PC-3 (cell line): ENCODE data around the gene MANF. TPM values are rescaled to one million over a fixed set of nuclear protein-coding genes. Genes with fewer than 3 reads are reported as not detected.

Source experiments
- ATAC-seq: fragments of 200-7000 bp; cut with Tn5 transposase; 2 replicates; pipeline ENCODE4 v1.9.1; 2020; ENCODE audit warnings: mild to moderate bottlenecking, moderate library complexity
- BruUV-seq: library from RNA; stranded (reverse); fragments of 400-500 nt; replicated peaks from 2 replicates; lab custom pipeline; 2021; lab: Mats Ljungman, UMichigan
- CTCF ChIA-PET: fragments of 300-600 bp; sonication (Branson Sonifier 250); formaldehyde crosslinking; loops from one replicate; lab custom pipeline; 2022; ENCODE audit warnings: antibody characterized with exemption; lab: Charles Lee
- POLR2A ChIA-PET: fragments of 300-600 bp; sonication (Branson Sonifier 250); formaldehyde crosslinking; loops from one replicate; lab custom pipeline; 2022; ENCODE audit warnings: antibody characterized with exemption; ENCODE audit not compliant: unreplicated experiment; lab: Charles Lee
- DNase-seq: peaks from one replicate; pipeline ENCODE4 v3.0.0-alpha.2; 2015
- H2AFZ ChIP-seq: fragments of 300-600 bp; sonication (generic); 2 replicates; pipeline ENCODE4 v1.6.0; 2016; ENCODE audit warnings: antibody characterized with exemption, low read length
- H3F3A ChIP-seq: fragments of 300-600 bp; sonication (generic); one replicate; pipeline ENCODE4 v1.6.0; 2017; ENCODE audit warnings: antibody characterized with exemption, low read length, control low read depth, mild to moderate bottlenecking; ENCODE audit not compliant: unreplicated experiment
- H3K27ac ChIP-seq: fragments of 300-600 bp; sonication (generic); 2 replicates; pipeline ENCODE4 v1.5.1; 2016; ENCODE audit warnings: mild to moderate bottlenecking, low read length
- H3K27me3 ChIP-seq: fragments of 300-600 bp; sonication (generic); 2 replicates; pipeline ENCODE4 v1.6.1; 2016; ENCODE audit warnings: low read length, mixed read lengths
- H3K36me3 ChIP-seq: fragments of 300-600 bp; sonication (generic); 2 replicates; pipeline ENCODE4 v1.6.1; 2016; ENCODE audit warnings: low read depth, mixed run types, low read length, mixed read lengths
- H3K4me1 ChIP-seq: fragments of 300-600 bp; sonication (generic); 2 replicates; pipeline ENCODE4 v1.5.1; 2016; ENCODE audit warnings: low read length; ENCODE audit not compliant: insufficient read depth
- H3K4me2 ChIP-seq: fragments of 300-600 bp; sonication (generic); 2 replicates; pipeline ENCODE4 v1.6.0; 2016; ENCODE audit warnings: low read length
- H3K4me3 ChIP-seq: fragments of 300-600 bp; sonication (generic); 2 replicates; pipeline ENCODE4 v1.5.1; 2016; ENCODE audit warnings: mild to moderate bottlenecking, low read length, mixed read lengths
- H3K79me2 ChIP-seq: fragments of 300-600 bp; sonication (generic); 2 replicates; pipeline ENCODE4 v1.6.1; 2017; ENCODE audit warnings: low read length, mixed read lengths
- H3K9ac ChIP-seq: fragments of 300-600 bp; sonication (generic); 2 replicates; pipeline ENCODE4 v1.6.0; 2016; ENCODE audit warnings: mild to moderate bottlenecking, low read length
- H3K9me2 ChIP-seq: fragments of 300-600 bp; sonication (generic); replicated peaks from 2 replicates; pipeline ENCODE4 v1.6.1; 2016; ENCODE audit warnings: mixed run types, low read length, mixed read lengths
- H3K9me3 ChIP-seq: fragments of 300-600 bp; sonication (generic); 2 replicates; pipeline ENCODE4 v1.6.1; 2016; ENCODE audit warnings: low read length, mixed read lengths
- H4K20me1 ChIP-seq: fragments of 300-600 bp; sonication (generic); 2 replicates; pipeline ENCODE4 v1.6.1; 2016; ENCODE audit warnings: low read length, mixed read lengths
- EZH2 ChIP-seq: fragments of 300-600 bp; sonication (generic); IDR thresholded peaks from one replicate; pipeline ENCODE4 v1.6.1; 2017; ENCODE audit warnings: antibody characterized with exemption, mild to moderate bottlenecking, low read length; ENCODE audit not compliant: unreplicated experiment
- EZH2phosphoT487 ChIP-seq: fragments of 300-600 bp; sonication (generic); IDR thresholded peaks from 2 replicates; pipeline ENCODE4 v1.6.1; 2018; ENCODE audit warnings: mild to moderate bottlenecking, antibody characterized with exemption, low read length, borderline replicate concordance
- intact Hi-C: fragments of 100-400 bp; cut with micrococcal nuclease; formaldehyde crosslinking; loops from 2 replicates; pipeline ENCODE4 v1.9.0; 2023
- total RNA-seq: library from RNA; depleted of rRNA; stranded (reverse); fragments of >200 nt; gene quantifications from 2 replicates; pipeline ENCODE4 v1.2.3, GENCODE V29; 2014
- TF ChIP-seq, protein P1 (sequence below): fragments of 300-600 bp; sonication (generic); conservative IDR thresholded peaks from 2 replicates; pipeline ENCODE4 v1.5.1; 2017; ENCODE audit warnings: antibody characterized with exemption, low read depth, mild to moderate bottlenecking, low read length

The MANF gene
- total RNA-seq, 1 experiment from 2014 or later, result 200 TPM

DNA sequence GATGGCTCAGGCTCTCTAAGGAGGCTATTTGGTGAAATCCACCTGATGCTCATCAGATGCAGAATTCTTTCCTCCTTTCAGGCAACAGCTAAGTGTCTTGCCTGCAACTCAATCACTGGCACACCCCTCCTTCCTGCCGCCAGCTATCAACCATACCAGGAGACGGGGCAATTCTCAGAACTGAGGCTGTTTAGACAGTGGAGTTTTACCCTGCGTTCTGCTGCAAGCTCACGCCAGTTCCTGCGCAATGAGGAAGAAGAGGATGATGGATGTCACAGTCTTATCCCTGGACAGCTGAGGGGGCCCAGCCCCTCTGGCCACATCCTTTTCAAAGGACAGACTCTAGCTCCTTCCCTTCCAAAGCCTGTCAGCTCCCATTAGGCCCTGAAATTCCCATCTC is 7.0 kb upstream of the MANF start:
- BruUV-seq, result no TSS peak
- TF ChIP-seq EZH2phosphoT487, result no peak
- TF ChIP-seq EZH2, result no peak
- TF ChIP-seq, protein P1, sequence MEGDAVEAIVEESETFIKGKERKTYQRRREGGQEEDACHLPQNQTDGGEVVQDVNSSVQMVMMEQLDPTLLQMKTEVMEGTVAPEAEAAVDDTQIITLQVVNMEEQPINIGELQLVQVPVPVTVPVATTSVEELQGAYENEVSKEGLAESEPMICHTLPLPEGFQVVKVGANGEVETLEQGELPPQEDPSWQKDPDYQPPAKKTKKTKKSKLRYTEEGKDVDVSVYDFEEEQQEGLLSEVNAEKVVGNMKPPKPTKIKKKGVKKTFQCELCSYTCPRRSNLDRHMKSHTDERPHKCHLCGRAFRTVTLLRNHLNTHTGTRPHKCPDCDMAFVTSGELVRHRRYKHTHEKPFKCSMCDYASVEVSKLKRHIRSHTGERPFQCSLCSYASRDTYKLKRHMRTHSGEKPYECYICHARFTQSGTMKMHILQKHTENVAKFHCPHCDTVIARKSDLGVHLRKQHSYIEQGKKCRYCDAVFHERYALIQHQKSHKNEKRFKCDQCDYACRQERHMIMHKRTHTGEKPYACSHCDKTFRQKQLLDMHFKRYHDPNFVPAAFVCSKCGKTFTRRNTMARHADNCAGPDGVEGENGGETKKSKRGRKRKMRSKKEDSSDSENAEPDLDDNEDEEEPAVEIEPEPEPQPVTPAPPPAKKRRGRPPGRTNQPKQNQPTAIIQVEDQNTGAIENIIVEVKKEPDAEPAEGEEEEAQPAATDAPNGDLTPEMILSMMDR, result no peak
- intact Hi-C loops, result no loop called here
- ChIA-PET CTCF (no interaction called here), POLR2A (no interaction called here)
- Histone ChIP-seq H3K79me2 (no peaks in the 10 kb centered on the region), H3K9me2 (no peaks in the 10 kb centered on the region), H3K4me1 (no peaks in the 10 kb centered on the region), H3K36me3 (no peaks in the 10 kb centered on the region), H3F3A (no peaks in the 10 kb centered on the region), H3K4me3 (no peak overlapping the region), H4K20me1 (no peaks in the 10 kb centered on the region), H3K4me2 (no peak overlapping the region), H3K27ac (no peak overlapping the region), H3K27me3 (no peaks in the 10 kb centered on the region), H3K9me3 (no peaks in the 10 kb centered on the region), H2AFZ (no peak overlapping the region), H3K9ac (no peak overlapping the region)
- DNase-seq (no peak), ATAC-seq (no peak)

DNA sequence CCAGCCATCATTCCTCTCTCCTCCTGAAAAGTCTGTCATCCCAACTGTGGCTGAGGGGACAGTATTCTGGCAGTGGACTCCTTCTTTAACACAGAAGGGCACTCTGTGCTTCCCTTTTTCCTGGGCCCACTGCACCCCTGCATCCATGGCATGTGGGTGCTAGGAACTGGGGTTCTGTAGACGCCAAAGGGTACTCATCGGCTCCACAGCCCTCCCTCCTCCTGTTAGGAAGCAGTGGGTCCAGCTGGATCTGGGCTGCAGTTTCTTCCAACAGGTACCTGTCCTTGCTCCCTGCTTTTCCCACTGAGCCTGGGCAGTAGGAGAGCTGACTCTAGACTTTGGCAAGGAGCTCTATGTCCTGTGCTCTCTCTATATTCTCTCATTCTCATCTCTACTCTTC is 6.4 kb upstream of the MANF start:
- no TSS peak for BruUV-seq
- no peaks in the 10 kb centered on the region for H3K9me2 ChIP-seq
- H3F3A ChIP-seq, result no peaks in the 10 kb centered on the region
- no peak overlapping the region for H3K4me2 ChIP-seq
- no peak overlapping the region for H3K27ac ChIP-seq
- no peaks in the 10 kb centered on the region for H3K27me3 ChIP-seq
- no peak overlapping the region for H2AFZ ChIP-seq
- no peak overlapping the region for H3K4me3 ChIP-seq
- no peaks in the 10 kb centered on the region for H3K36me3 ChIP-seq
- TF ChIP-seq EZH2phosphoT487, result no peak
- TF ChIP-seq, protein P1, result no peak
- TF ChIP-seq EZH2, result no peak
- H3K9me3 ChIP-seq, result no peaks in the 10 kb centered on the region
- peaks cover 5% of the 10 kb centered on the region; the same call in 1 of the 2 replicates for H3K4me1 ChIP-seq
- DNase-seq, result no peak
- POLR2A ChIA-PET, result no interaction called here
- no peak for ATAC-seq
- CTCF ChIA-PET, result no interaction called here
- H3K9ac ChIP-seq, result no peak overlapping the region
- peaks cover 5% of the 10 kb centered on the region for H3K79me2 ChIP-seq
- H4K20me1 ChIP-seq, result no peaks in the 10 kb centered on the region
- intact Hi-C loops, result no loop called here

DNA sequence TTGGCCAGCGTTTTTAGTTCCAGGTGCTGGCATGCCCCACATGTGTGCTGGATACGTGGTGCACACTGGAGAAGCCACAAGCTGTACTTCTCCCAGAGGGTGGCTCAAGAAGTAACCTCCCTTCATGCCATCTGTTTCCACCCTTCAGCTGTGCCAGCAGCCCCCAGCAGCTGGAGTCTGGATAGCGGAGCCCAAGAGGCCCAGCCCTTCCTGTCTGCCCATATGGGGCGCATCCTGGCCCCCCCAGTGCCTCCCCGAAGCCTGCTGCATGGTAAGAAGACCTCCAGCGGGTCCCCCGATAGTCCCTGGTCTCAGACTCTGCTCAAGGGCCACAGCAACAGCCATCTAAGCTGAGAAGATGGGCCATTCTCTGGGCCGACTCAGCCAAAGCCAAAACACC is 5.8 kb upstream of the MANF start:
- no peak for TF ChIP-seq EZH2
- TF ChIP-seq, protein P1, result no peak
- Histone ChIP-seq H3K4me3 (no peak overlapping the region), H4K20me1 (no peaks in the 10 kb centered on the region), H3K36me3 (no peaks in the 10 kb centered on the region), H3K4me2 (no peak overlapping the region), H3K27ac (no peak overlapping the region), H3K9me2 (no peaks in the 10 kb centered on the region), H2AFZ (no peak overlapping the region), H3K9me3 (no peaks in the 10 kb centered on the region), H3F3A (no peaks in the 10 kb centered on the region), H3K9ac (no peak overlapping the region), H3K79me2 (peaks cover 11% of the 10 kb centered on the region), H3K27me3 (no peaks in the 10 kb centered on the region), H3K4me1 (peaks cover 8% of the 10 kb centered on the region; the same call in 1 of the 2 replicates)
- DNase-seq (no peak), ATAC-seq (no peak)
- no TSS peak for BruUV-seq
- ChIA-PET POLR2A (no interaction called here), CTCF (no interaction called here)
- intact Hi-C loops, result no loop called here
